GM12878 (cell line): Measurements from ENCODE around the gene CCL20. TPM values are rescaled to one million over a fixed set of nuclear protein-coding genes. Genes with fewer than 3 reads are reported as not detected.

ENCODE experiments used
- CHD2 ChIP-seq: IDR thresholded peaks from 2 replicates; pipeline ENCODE4 v1.6.1; 2011; ENCODE audit warnings: low read depth, low read length, improper control_type of control experiment, borderline replicate concordance
- KLF5 ChIP-seq: fragments of 450-650 bp; IDR thresholded peaks from 2 replicates; pipeline ENCODE4 v1.6.1; 2014; ENCODE audit warnings: mild to moderate bottlenecking; ENCODE audit not compliant: partially characterized antibody
- RCOR1 ChIP-seq: conservative IDR thresholded peaks from 2 replicates; pipeline ENCODE4 v1.6.1; 2012; ENCODE audit warnings: low read depth, low read length, improper control_type of control experiment
- SUZ12 ChIP-seq: fragments of 200-600 bp; sonication (generic); IDR thresholded peaks from one replicate; pipeline ENCODE4 v1.6.1; 2018; ENCODE audit warnings: antibody characterized with exemption, mild to moderate bottlenecking; ENCODE audit not compliant: unreplicated experiment
- ZBED1 ChIP-seq: IDR thresholded peaks from 2 replicates; pipeline ENCODE4 v1.6.1; 2016; ENCODE audit warnings: borderline replicate concordance
- ZNF622 ChIP-seq: fragments of 450-650 bp; IDR thresholded peaks from 2 replicates; pipeline ENCODE4 v1.6.1; 2017; ENCODE audit warnings: mild to moderate bottlenecking, inconsistent platforms
- ZSCAN29 ChIP-seq: fragments of 450-650 bp; IDR thresholded peaks from 2 replicates; pipeline ENCODE4 v1.6.1; 2017; ENCODE audit warnings: mild to moderate bottlenecking, moderate library complexity
- ZZZ3 ChIP-seq: IDR thresholded peaks from 2 replicates; pipeline ENCODE4 v1.6.1; 2011; ENCODE audit warnings: low read depth; ENCODE audit not compliant: control insufficient read depth, insufficient read length
- polyA plus RNA-seq, 11 experiments: library from polyadenylated mRNA; depleted of rRNA in 4 of 11; unstranded in 6 of 11; stranded (reverse) in 5 of 11; fragments of >200 nt; fragmentation: Nextera tagmentation in 4 of 11; fragmentation: Illumina TruSeq in 1 of 11; extraction: Ambion mirVana in 4 of 11; extraction: Trizol in 1 of 11; gene quantifications; 1 replicate in 1 of 11; 2 replicates in 10 of 11; pipeline versions ENCODE4 v1.2.1 to v1.2.3, GENCODE V29; 2011 to 2016; ENCODE audit warnings: inconsistent platforms in 2 of 11, missing spikeins in 2 of 11, low read depth in 1 of 11
- total RNA-seq, 4 experiments: library from RNA; depleted of rRNA in 3 of 4; stranded (reverse); fragments of >200 nt in 3 of 4; fragmentation: Illumina TruSeq in 1 of 4; extraction: Trizol in 1 of 4; gene quantifications; 2 replicates each; pipeline versions ENCODE4 v1.2.1 to v1.2.3, GENCODE V29; 2013 to 2021
- TF ChIP-seq, protein P1 (sequence below): fragments of 450-650 bp; IDR thresholded peaks from 2 replicates; pipeline ENCODE4 v1.6.1; 2017; ENCODE audit warnings: mild to moderate bottlenecking, moderate library complexity
- TF ChIP-seq, protein P2 (sequence below): IDR thresholded peaks from 2 replicates; pipeline ENCODE4 v1.6.1; 2012; ENCODE audit warnings: low read depth, low read length, improper control_type of control experiment

The CCL20 gene
- total and polyA plus RNA-seq, 10 of the 15 experiments (the other 5 are each of a cell fraction or from before 2014, with no cell fraction given), result 5.5 to 35.7 (median 15.6) TPM

DNA sequence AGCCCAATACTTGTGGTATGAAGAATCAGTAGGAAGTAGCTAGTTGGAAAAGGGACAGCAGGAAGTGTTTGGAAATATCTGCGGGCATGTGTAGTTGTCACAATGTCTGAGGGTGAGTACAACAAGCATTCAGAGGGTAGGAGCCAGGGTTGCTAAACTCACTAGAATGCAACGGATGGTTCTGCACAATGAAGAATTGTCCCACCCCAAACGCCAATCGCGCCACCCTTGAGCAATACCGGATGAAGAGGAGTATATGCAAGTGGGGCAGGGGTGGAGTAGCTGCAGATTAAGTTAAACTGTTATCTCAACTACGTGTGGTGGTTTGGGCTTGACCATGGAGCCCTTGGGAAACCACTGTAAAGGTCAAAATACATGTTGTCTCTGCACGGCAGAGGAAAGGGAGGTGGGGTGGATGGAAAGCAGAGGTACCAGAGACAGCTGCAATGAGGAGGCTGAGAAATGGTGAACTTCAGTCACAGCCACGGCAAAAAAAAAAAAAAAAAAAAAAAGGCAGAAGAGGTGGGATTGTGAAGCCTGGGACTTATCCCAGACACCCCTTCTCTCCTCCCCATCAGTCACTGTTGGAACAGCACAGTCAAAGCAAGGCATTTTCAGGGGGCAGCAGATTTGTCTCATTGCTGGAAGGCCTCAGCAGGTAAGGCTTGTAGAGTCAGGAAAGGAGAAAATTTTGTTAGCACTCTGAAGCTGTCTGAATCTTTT is 5.2 kb downstream of the CCL20 start (continued):
- TF ChIP-seq, protein P1, sequence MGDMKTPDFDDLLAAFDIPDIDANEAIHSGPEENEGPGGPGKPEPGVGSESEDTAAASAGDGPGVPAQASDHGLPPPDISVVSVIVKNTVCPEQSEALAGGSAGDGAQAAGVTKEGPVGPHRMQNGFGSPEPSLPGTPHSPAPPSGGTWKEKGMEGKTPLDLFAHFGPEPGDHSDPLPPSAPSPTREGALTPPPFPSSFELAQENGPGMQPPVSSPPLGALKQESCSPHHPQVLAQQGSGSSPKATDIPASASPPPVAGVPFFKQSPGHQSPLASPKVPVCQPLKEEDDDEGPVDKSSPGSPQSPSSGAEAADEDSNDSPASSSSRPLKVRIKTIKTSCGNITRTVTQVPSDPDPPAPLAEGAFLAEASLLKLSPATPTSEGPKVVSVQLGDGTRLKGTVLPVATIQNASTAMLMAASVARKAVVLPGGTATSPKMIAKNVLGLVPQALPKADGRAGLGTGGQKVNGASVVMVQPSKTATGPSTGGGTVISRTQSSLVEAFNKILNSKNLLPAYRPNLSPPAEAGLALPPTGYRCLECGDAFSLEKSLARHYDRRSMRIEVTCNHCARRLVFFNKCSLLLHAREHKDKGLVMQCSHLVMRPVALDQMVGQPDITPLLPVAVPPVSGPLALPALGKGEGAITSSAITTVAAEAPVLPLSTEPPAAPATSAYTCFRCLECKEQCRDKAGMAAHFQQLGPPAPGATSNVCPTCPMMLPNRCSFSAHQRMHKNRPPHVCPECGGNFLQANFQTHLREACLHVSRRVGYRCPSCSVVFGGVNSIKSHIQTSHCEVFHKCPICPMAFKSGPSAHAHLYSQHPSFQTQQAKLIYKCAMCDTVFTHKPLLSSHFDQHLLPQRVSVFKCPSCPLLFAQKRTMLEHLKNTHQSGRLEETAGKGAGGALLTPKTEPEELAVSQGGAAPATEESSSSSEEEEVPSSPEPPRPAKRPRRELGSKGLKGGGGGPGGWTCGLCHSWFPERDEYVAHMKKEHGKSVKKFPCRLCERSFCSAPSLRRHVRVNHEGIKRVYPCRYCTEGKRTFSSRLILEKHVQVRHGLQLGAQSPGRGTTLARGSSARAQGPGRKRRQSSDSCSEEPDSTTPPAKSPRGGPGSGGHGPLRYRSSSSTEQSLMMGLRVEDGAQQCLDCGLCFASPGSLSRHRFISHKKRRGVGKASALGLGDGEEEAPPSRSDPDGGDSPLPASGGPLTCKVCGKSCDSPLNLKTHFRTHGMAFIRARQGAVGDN, result no peak
- no peak for TF ChIP-seq SUZ12
- no peak for TF ChIP-seq KLF5
- TF ChIP-seq RCOR1, result no peak
- TF ChIP-seq ZZZ3, result no peak
- TF ChIP-seq ZBED1, result no peak
- no peak for TF ChIP-seq ZNF622
- TF ChIP-seq, protein P2, sequence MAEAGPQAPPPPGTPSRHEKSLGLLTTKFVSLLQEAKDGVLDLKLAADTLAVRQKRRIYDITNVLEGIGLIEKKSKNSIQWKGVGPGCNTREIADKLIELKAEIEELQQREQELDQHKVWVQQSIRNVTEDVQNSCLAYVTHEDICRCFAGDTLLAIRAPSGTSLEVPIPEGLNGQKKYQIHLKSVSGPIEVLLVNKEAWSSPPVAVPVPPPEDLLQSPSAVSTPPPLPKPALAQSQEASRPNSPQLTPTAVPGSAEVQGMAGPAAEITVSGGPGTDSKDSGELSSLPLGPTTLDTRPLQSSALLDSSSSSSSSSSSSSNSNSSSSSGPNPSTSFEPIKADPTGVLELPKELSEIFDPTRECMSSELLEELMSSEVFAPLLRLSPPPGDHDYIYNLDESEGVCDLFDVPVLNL, result no peak
- no peak for TF ChIP-seq ZSCAN29
- no peak for TF ChIP-seq CHD2
